Keratinocyte (primary cell): ENCODE data around the gene LHPP. TPM values are rescaled to one million over a fixed set of nuclear protein-coding genes. Genes with fewer than 3 reads are reported as not detected.

ENCODE experiments used
- DNase-seq: peaks from one replicate; pipeline ENCODE4 v3.0.0-alpha.2; 2011; ENCODE audit warnings: low read depth, missing footprints, low spot score
- FAIRE-seq: peaks from 2 replicates; lab custom pipeline; 2011; peaks lifted over from hg19 to GRCh38; lab: Jason Lieb, UNC
- H2AFZ ChIP-seq: 2 replicates; pipeline ENCODE4 v1.6.0; 2012; ENCODE audit warnings: low read length, control low read depth, inconsistent platforms; ENCODE audit not compliant: control insufficient read depth
- H3K27ac ChIP-seq: 2 replicates; pipeline ENCODE4 v1.5.1; 2011; ENCODE audit warnings: low read length; ENCODE audit not compliant: control insufficient read depth, insufficient read depth
- H3K27me3 ChIP-seq: 3 replicates; pipeline ENCODE4 v1.6.0; 2011; ENCODE audit warnings: low read length; ENCODE audit not compliant: control insufficient read depth, insufficient read depth; ENCODE audit errors: extremely low read depth
- H3K36me3 ChIP-seq, 2 experiments: 2 replicates in 1 of 2; 3 replicates in 1 of 2; pipeline ENCODE4 v1.5.1; 2011; ENCODE audit warnings: low read length in 2 of 2, mild to moderate bottlenecking in 1 of 2; ENCODE audit not compliant: control insufficient read depth in 2 of 2, insufficient read depth in 2 of 2; ENCODE audit errors: extremely low read depth in 1 of 2
- H3K4me1 ChIP-seq: 3 replicates; pipeline ENCODE4 v1.5.1; 2011; ENCODE audit warnings: low read length; ENCODE audit not compliant: control insufficient read depth, insufficient read depth; ENCODE audit errors: extremely low read depth
- H3K4me2 ChIP-seq: 3 replicates; pipeline ENCODE4 v1.6.0; 2011; ENCODE audit warnings: low read depth, low read length; ENCODE audit not compliant: control insufficient read depth, insufficient read depth; ENCODE audit errors: extremely low read depth
- H3K4me3 ChIP-seq, 3 experiments: fragments of 200-600 bp in 1 of 3; sonication (generic) in 1 of 3; 2 replicates in 2 of 3; 3 replicates in 1 of 3; pipeline ENCODE4 v1.5.1; 2011 to 2016; ENCODE audit warnings: low read length in 3 of 3, mild to moderate bottlenecking in 3 of 3, control low read depth in 2 of 3, inconsistent platforms in 1 of 3, low read depth in 1 of 3, mixed read lengths in 1 of 3, mixed run types in 1 of 3, moderate library complexity in 1 of 3; ENCODE audit not compliant: control insufficient read depth in 2 of 3, insufficient read depth in 2 of 3; ENCODE audit errors: extremely low read depth in 1 of 3
- H3K79me2 ChIP-seq: 2 replicates; pipeline ENCODE4 v1.6.0; 2012; ENCODE audit warnings: low read length; ENCODE audit not compliant: control insufficient read depth, insufficient read depth
- H3K9ac ChIP-seq: 3 replicates; pipeline ENCODE4 v1.6.0; 2011; ENCODE audit warnings: low read length; ENCODE audit not compliant: control insufficient read depth, insufficient read depth; ENCODE audit errors: extremely low read depth
- H3K9me1 ChIP-seq: 3 replicates; pipeline ENCODE4 v1.6.0; 2011; ENCODE audit warnings: low read length; ENCODE audit not compliant: control insufficient read depth, insufficient read depth; ENCODE audit errors: extremely low read depth
- H3K9me3 ChIP-seq: 2 replicates; pipeline ENCODE4 v1.5.1; 2012; ENCODE audit warnings: low read depth, low read length; ENCODE audit not compliant: control insufficient read depth
- H4K20me1 ChIP-seq: 3 replicates; pipeline ENCODE4 v1.6.0; 2011; ENCODE audit warnings: low read length; ENCODE audit not compliant: control insufficient read depth, insufficient read depth; ENCODE audit errors: extremely low read depth
- CTCF ChIP-seq, 3 experiments: IDR thresholded peaks in 1 of 3; conservative IDR thresholded peaks in 1 of 3; optimal IDR thresholded peaks in 1 of 3; 2 replicates in 2 of 3; 3 replicates in 1 of 3; pipeline versions ENCODE3 to v1.5.1; 2011; ENCODE audit warnings: low read length in 3 of 3, mild to moderate bottlenecking in 3 of 3, moderate library complexity in 2 of 3, control low read depth in 1 of 3, inconsistent platforms in 1 of 3; ENCODE audit not compliant: insufficient read depth in 2 of 3; ENCODE audit errors: extremely low read depth in 1 of 3
- EZH2 ChIP-seq: IDR thresholded peaks from one replicate; pipeline ENCODE4 v1.6.1; 2012; ENCODE audit warnings: inconsistent platforms, mild to moderate bottlenecking, low read length, moderate library complexity
- dilution Hi-C: fragments of 300-500 bp; cut with MboI; formaldehyde crosslinking; loops from one replicate; pipeline ENCODE4 v1.7.0; 2020; ENCODE audit warnings: low sequenced_read_pairs; ENCODE audit not compliant: extremely low pct_ligation_motif_present
- polyA plus RNA-seq, 5 experiments: library from polyadenylated mRNA; depleted of rRNA in 3 of 5; stranded (reverse) in 3 of 5; stranded (forward) in 1 of 5; unstranded in 1 of 5; fragments of >200 nt; gene quantifications; 1 replicate in 1 of 5; 2 replicates in 3 of 5; 3 replicates in 1 of 5; pipeline versions ENCODE4 v1.2.1 to v1.2.3, GENCODE V29; 2011 to 2012; ENCODE audit warnings: missing spikeins in 2 of 5, low read depth in 1 of 5, low replicate concordance in 1 of 5

Gene LHPP
- polyA plus RNA-seq, 1 donor (not counting 4 experiments of a cell fraction or from before 2014, with no cell fraction given), result 13.1 TPM

- Histone ChIP-seq H4K20me1 (no peaks in the 10 kb centered on the region), H3K9me1 (no peaks in the 10 kb centered on the region), H3K27me3 (no peaks in the 10 kb centered on the region), H3K4me3 (no peak overlapping the region), H3K36me3 (peaks cover 0 to 2% of the 10 kb centered on the region in 2 experiments), H3K9me3 (no peaks in the 10 kb centered on the region), H2AFZ (no peak overlapping the region), H3K9ac (no peak overlapping the region), H3K4me1 (peaks cover 7% of the 10 kb centered on the region), H3K4me2 (no peak overlapping the region), H3K79me2 (no peaks in the 10 kb centered on the region), H3K27ac (no peak overlapping the region)
- TF ChIP-seq CTCF (optimal IDR thresholded peaks at IDR 0.05 in 1 of 3, IDR thresholded peaks at IDR 0.05 in 1 of 3, conservative IDR thresholded peaks at IDR 0.05 in 1 of 3; ENCODE audit: extremely low read depth in 1 of 3, insufficient read depth in 2 of 3, low read length in 3 of 3) (no peak), EZH2 (no peak)
- no peak for DNase-seq
- FAIRE-seq, result no peak
- dilution Hi-C loops, result no loop called here
Measured at GRCh38 chr10:124480860-124481259, 19.2 kb downstream of the LHPP start.

GRCh38 chr10:124481717-124482116 is 20.1 kb downstream of the LHPP start:
- Histone ChIP-seq H3K9me3 (no peaks in the 10 kb centered on the region), H3K36me3 (peaks cover 0 to 2% of the 10 kb centered on the region in 2 experiments), H3K4me3 (no peak overlapping the region), H4K20me1 (no peaks in the 10 kb centered on the region), H3K27ac (no peak overlapping the region), H3K4me1 (peaks cover 7% of the 10 kb centered on the region), H3K9ac (no peak overlapping the region), H3K4me2 (no peak overlapping the region), H3K9me1 (no peaks in the 10 kb centered on the region), H3K27me3 (no peaks in the 10 kb centered on the region), H2AFZ (no peak overlapping the region), H3K79me2 (no peaks in the 10 kb centered on the region)
- DNase-seq, result no peak
- TF ChIP-seq EZH2 (no peak), CTCF (optimal IDR thresholded peaks at IDR 0.05 in 1 of 3, IDR thresholded peaks at IDR 0.05 in 1 of 3, conservative IDR thresholded peaks at IDR 0.05 in 1 of 3; ENCODE audit: extremely low read depth in 1 of 3, insufficient read depth in 2 of 3, low read length in 3 of 3) (no peak)
- no peak for FAIRE-seq
- dilution Hi-C loops, result no loop called here
